K562 (cell line): ENCODE results near the gene BLTP3A.

Experiments used
- DPF2 ChIP-seq: fragments of 450-650 bp; IDR thresholded peaks from 2 replicates; pipeline ENCODE4 v1.6.1; 2016
- E2F3 ChIP-seq: fragments of 250-450 bp; sonication (Bioruptor Pico); IDR thresholded peaks from 2 replicates; pipeline ENCODE4 v1.4.0; 2020; ENCODE audit warnings: mild to moderate bottlenecking
- MTA3 ChIP-seq: fragments of 450-650 bp; formaldehyde crosslinking; IDR thresholded peaks from 2 replicates; pipeline ENCODE4 v1.6.1; 2017; ENCODE audit warnings: mild to moderate bottlenecking, borderline replicate concordance
- POLR2AphosphoS2 ChIP-seq: IDR thresholded peaks from 2 replicates; pipeline ENCODE4 v1.6.1; 2012; ENCODE audit warnings: low read length, improper control_type of control experiment
- RAD21 ChIP-seq, 2 experiments: fragments of 250-450 bp in 1 of 2; fragments of 450-650 bp in 1 of 2; sonication (Bioruptor Pico) in 1 of 2; formaldehyde crosslinking in 1 of 2; IDR thresholded peaks in 1 of 2; conservative IDR thresholded peaks in 1 of 2; 2 replicates each; pipeline versions ENCODE4 v1.4.0 to v1.8.0; 2020 to 2022; ENCODE audit warnings: mild to moderate bottlenecking in 2 of 2, moderate library complexity in 1 of 2
- SP1 ChIP-seq: sonication (generic); formaldehyde crosslinking; IDR thresholded peaks from 2 replicates; pipeline ENCODE4 v1.8.1; 2022; ENCODE audit warnings: mild to moderate bottlenecking, missing genetic modification reagents
- ZFP36 ChIP-seq: fragments of 150-350 bp; IDR thresholded peaks from 2 replicates; pipeline ENCODE4 v1.6.1; 2018; ENCODE audit warnings: low read length, low read depth; ENCODE audit not compliant: partially characterized antibody
- ZNF274 ChIP-seq: IDR thresholded peaks from 2 replicates; pipeline ENCODE4 v1.6.1; 2011; ENCODE audit warnings: low read depth, mild to moderate bottlenecking, low read length, moderate library complexity, borderline replicate concordance
- TF ChIP-seq, protein P1 (sequence below), 3 experiments: IDR thresholded peaks in 2 of 3; conservative IDR thresholded peaks in 1 of 3; 2 replicates each; pipeline ENCODE4 v1.5.1; 2011 to 2012; ENCODE audit warnings: low read length in 3 of 3, mild to moderate bottlenecking in 3 of 3, control low read depth in 2 of 3, improper control_type of control experiment in 1 of 3, inconsistent platforms in 1 of 3, low read depth in 1 of 3, mixed read lengths in 1 of 3, moderate library complexity in 1 of 3; ENCODE audit not compliant: insufficient read depth in 2 of 3
- TF ChIP-seq, protein P2 (sequence below): fragments of 450-650 bp; IDR thresholded peaks from 2 replicates; pipeline ENCODE4 v1.6.1; 2018; ENCODE audit not compliant: partially characterized antibody
- TF ChIP-seq, protein P3 (sequence below), 2 experiments: fragments of 450-650 bp; IDR thresholded peaks; 2 replicates each; pipeline ENCODE4 v1.6.1; 2016; ENCODE audit warnings: mild to moderate bottlenecking in 2 of 2, borderline replicate concordance in 1 of 2, low read depth in 1 of 2, moderate library complexity in 1 of 2

DNA sequence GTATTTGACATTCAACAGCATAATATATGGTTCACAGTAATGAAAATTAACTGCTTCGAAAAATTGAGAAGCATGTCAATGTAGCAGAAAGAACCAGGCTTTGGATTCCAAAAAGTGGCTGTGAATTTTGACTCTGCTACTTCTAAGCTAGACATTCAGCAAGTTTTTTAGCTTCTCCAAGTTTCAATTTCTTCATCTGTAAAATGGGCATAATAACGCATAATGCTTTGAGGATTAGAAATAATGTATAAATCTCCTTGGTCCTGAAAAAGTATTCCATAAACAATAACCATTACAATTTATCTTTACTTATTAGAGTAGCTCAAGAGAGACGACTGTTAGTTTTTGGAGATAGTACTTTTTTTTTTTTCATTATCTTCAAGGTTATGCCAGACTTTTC, 7.7 kb downstream of the BLTP3A start:
- TF ChIP-seq, protein P1, sequence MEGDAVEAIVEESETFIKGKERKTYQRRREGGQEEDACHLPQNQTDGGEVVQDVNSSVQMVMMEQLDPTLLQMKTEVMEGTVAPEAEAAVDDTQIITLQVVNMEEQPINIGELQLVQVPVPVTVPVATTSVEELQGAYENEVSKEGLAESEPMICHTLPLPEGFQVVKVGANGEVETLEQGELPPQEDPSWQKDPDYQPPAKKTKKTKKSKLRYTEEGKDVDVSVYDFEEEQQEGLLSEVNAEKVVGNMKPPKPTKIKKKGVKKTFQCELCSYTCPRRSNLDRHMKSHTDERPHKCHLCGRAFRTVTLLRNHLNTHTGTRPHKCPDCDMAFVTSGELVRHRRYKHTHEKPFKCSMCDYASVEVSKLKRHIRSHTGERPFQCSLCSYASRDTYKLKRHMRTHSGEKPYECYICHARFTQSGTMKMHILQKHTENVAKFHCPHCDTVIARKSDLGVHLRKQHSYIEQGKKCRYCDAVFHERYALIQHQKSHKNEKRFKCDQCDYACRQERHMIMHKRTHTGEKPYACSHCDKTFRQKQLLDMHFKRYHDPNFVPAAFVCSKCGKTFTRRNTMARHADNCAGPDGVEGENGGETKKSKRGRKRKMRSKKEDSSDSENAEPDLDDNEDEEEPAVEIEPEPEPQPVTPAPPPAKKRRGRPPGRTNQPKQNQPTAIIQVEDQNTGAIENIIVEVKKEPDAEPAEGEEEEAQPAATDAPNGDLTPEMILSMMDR (IDR thresholded peaks at IDR 0.05 in 2 of 3, conservative IDR thresholded peaks at IDR 0.05 in 1 of 3; ENCODE audit: insufficient read depth in 2 of 3, low read depth in 1 of 3, low read length in 3 of 3): no peak
- no peak for TF ChIP-seq E2F3 (CRISPR knock-in tag)
- TF ChIP-seq POLR2AphosphoS2: no peak
- TF ChIP-seq DPF2: no peak
- no peak for TF ChIP-seq ZFP36
- TF ChIP-seq RAD21 (CRISPR knock-in tag; conservative IDR thresholded peaks at IDR 0.05 in 1 of 2, IDR thresholded peaks at IDR 0.05 in 1 of 2): no peak
- TF ChIP-seq, protein P2, sequence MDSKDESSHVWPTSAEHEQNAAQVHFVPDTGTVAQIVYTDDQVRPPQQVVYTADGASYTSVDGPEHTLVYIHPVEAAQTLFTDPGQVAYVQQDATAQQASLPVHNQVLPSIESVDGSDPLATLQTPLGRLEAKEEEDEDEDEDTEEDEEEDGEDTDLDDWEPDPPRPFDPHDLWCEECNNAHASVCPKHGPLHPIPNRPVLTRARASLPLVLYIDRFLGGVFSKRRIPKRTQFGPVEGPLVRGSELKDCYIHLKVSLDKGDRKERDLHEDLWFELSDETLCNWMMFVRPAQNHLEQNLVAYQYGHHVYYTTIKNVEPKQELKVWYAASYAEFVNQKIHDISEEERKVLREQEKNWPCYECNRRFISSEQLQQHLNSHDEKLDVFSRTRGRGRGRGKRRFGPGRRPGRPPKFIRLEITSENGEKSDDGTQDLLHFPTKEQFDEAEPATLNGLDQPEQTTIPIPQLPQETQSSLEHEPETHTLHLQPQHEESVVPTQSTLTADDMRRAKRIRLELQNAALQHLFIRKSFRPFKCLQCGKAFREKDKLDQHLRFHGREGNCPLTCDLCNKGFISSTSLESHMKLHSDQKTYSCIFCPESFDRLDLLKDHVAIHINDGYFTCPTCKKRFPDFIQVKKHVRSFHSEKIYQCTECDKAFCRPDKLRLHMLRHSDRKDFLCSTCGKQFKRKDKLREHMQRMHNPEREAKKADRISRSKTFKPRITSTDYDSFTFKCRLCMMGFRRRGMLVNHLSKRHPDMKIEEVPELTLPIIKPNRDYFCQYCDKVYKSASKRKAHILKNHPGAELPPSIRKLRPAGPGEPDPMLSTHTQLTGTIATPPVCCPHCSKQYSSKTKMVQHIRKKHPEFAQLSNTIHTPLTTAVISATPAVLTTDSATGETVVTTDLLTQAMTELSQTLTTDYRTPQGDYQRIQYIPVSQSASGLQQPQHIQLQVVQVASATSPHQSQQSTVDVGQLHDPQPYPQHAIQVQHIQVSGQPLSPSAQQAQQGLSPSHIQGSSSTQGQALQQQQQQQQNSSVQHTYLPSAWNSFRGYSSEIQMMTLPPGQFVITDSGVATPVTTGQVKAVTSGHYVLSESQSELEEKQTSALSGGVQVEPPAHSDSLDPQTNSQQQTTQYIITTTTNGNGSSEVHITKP: no peak
- TF ChIP-seq SP1 (CRISPR knock-in tag): no peak
- TF ChIP-seq ZNF274: no peak
- no peak for TF ChIP-seq MTA3
- TF ChIP-seq, protein P3, sequence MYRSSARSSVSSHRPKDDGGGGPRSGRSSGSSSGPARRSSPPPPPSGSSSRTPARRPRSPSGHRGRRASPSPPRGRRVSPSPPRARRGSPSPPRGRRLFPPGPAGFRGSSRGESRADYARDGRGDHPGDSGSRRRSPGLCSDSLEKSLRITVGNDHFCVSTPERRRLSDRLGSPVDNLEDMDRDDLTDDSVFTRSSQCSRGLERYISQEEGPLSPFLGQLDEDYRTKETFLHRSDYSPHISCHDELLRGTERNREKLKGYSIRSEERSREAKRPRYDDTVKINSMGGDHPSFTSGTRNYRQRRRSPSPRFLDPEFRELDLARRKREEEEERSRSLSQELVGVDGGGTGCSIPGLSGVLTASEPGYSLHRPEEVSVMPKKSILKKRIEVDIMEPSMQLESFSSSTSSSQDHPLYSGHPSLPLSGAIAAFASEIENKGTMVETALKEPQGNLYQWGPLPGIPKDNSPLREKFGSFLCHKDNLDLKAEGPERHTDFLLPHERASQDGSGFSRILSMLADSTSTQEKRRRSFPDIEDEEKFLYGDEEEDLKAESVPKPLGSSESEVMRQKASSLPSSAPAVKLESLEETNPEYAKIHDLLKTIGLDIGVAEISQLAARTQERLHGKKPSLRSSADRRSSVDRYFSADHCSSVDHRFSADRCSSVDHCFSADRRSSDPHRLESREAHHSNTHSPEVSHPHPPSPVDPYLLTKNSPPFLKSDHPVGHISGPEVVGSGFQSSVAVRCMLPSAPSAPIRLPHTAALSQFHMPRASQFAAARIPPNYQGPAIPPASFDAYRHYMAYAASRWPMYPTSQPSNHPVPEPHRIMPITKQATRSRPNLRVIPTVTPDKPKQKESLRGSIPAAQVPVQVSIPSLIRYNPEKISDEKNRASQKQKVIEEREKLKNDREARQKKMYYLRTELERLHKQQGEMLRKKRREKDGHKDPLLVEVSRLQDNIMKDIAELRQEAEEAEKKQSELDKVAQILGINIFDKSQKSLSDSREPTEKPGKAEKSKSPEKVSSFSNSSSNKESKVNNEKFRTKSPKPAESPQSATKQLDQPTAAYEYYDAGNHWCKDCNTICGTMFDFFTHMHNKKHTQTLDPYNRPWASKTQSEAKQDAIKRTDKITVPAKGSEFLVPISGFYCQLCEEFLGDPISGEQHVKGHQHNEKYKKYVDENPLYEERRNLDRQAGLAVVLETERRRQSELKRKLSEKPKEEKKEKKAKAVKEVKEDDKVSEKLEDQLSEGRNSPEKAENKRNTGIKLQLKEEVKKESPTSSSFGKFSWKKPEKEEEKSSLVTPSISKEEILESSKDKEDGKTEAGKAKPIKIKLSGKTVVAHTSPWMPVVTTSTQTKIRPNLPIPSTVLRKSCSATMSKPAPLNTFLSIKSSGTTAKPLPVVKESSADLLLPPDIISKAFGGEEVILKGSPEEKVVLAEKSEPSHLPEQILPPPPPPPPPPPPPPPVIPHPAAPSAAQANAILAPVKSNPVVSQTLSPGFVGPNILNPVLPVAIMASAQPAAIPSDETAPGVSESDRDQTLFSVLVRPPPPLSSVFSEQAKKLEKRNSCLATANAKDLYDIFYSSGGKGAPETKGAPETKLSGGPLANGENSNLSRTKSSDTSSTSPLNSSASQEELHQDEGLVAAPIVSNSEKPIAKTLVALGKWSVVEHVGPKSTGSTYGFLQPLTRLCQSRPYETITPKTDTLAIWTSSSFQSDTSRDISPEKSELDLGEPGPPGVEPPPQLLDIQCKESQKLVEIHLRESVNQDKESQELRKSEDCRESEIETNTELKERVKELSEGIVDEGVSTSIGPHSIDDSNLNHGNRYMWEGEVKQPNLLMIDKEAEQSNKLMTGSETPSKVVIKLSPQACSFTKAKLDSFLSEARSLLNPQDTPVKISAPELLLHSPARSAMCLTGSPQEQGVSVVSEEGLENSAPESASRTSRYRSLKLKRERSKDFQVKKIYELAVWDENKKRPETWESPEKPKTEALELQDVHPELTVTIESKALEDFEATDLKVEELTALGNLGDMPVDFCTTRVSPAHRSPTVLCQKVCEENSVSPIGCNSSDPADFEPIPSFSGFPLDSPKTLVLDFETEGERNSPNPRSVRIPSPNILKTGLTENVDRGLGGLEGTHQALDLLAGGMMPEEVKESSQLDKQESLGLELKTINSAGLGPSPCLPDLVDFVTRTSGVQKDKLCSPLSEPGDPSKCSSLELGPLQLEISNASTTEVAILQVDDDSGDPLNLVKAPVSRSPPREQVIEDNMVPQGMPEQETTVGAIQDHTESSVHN (IDR thresholded peaks at IDR 0.05; ENCODE audit: borderline replicate concordance in 1 of 2, low read depth in 1 of 2): no peak
